H9 (cell line): ENCODE results near the gene WASF3. TPM values are rescaled to one million over a fixed set of nuclear protein-coding genes. Genes with fewer than 3 reads are reported as not detected.

Experiments used
- DNase-seq: peaks from one replicate; pipeline ENCODE4 v3.0.0-alpha.2; 2017
- H2AFZ ChIP-seq: one replicate; pipeline ENCODE4 v1.6.1; 2013; ENCODE audit warnings: mild to moderate bottlenecking, low read length, control low read depth, moderate library complexity
- H2AK5ac ChIP-seq: 2 replicates; pipeline ENCODE4 v1.6.1; 2013; ENCODE audit warnings: low read length, control low read depth, mixed read lengths; ENCODE audit not compliant: insufficient read length
- H2BK120ac ChIP-seq: one replicate; pipeline ENCODE4 v1.6.1; 2013; ENCODE audit warnings: low read depth, mild to moderate bottlenecking, low read length, control low read depth, inconsistent platforms; ENCODE audit not compliant: poor library complexity, severe bottlenecking
- H2BK12ac ChIP-seq: 2 replicates; pipeline ENCODE4 v1.6.1; 2013; ENCODE audit warnings: low read length, control low read depth, mixed read lengths, low read depth; ENCODE audit not compliant: insufficient read length
- H2BK15ac ChIP-seq: 2 replicates; pipeline ENCODE4 v1.6.1; 2013; ENCODE audit warnings: low read depth, low read length, control low read depth
- H2BK20ac ChIP-seq: one replicate; pipeline ENCODE4 v1.6.1; 2013; ENCODE audit warnings: low read depth, mild to moderate bottlenecking, low read length, control low read depth, inconsistent platforms; ENCODE audit not compliant: poor library complexity, severe bottlenecking
- H2BK5ac ChIP-seq: 2 replicates; pipeline ENCODE4 v1.6.1; 2013; ENCODE audit warnings: low read length, control low read depth, mixed read lengths; ENCODE audit not compliant: insufficient read length
- H3K14ac ChIP-seq: 2 replicates; pipeline ENCODE4 v1.6.1; 2013; ENCODE audit warnings: low read length, control low read depth; ENCODE audit not compliant: insufficient read depth
- H3K18ac ChIP-seq: 2 replicates; pipeline ENCODE4 v1.6.1; 2013; ENCODE audit warnings: low read depth, mild to moderate bottlenecking, mixed read lengths, low read length, control low read depth; ENCODE audit not compliant: insufficient read length
- H3K23ac ChIP-seq: 2 replicates; pipeline ENCODE4 v1.6.1; 2013; ENCODE audit warnings: low read length, control low read depth, mixed read lengths, low read depth; ENCODE audit not compliant: insufficient read length
- H3K23me2 ChIP-seq: 2 replicates; pipeline ENCODE4 v1.6.1; 2013; ENCODE audit warnings: low read depth, mild to moderate bottlenecking, mixed read lengths, low read length, control low read depth; ENCODE audit not compliant: insufficient read length, poor library complexity, severe bottlenecking
- H3K27ac ChIP-seq: 2 replicates; pipeline ENCODE4 v1.5.1; 2013; ENCODE audit warnings: low read length, control low read depth, mixed read lengths, low read depth; ENCODE audit not compliant: insufficient read length
- H3K27me3 ChIP-seq: 2 replicates; pipeline ENCODE4 v1.6.1; 2013; ENCODE audit warnings: low read length, control low read depth, inconsistent platforms; ENCODE audit not compliant: insufficient read depth
- H3K4ac ChIP-seq: 2 replicates; pipeline ENCODE4 v1.6.1; 2013; ENCODE audit warnings: low read depth, mild to moderate bottlenecking, control low read depth, inconsistent platforms, low read length, moderate library complexity
- H3K4me1 ChIP-seq: 2 replicates; pipeline ENCODE4 v1.6.1; 2013; ENCODE audit warnings: low read length, control low read depth, inconsistent platforms; ENCODE audit not compliant: insufficient read depth
- H3K4me2 ChIP-seq: 2 replicates; pipeline ENCODE4 v1.6.1; 2013; ENCODE audit warnings: low read length, control low read depth, mixed read lengths; ENCODE audit not compliant: insufficient read length, insufficient read depth
- H3K56ac ChIP-seq: 2 replicates; pipeline ENCODE4 v1.6.1; 2013; ENCODE audit warnings: low read depth, mild to moderate bottlenecking, mixed read lengths, low read length, control low read depth; ENCODE audit not compliant: insufficient read length
- H3K79me1 ChIP-seq: 2 replicates; pipeline ENCODE4 v1.6.1; 2013; ENCODE audit warnings: low read depth, mild to moderate bottlenecking, moderate library complexity, low read length, control low read depth, inconsistent platforms; ENCODE audit not compliant: insufficient read depth, poor library complexity, severe bottlenecking
- H3K79me2 ChIP-seq: 2 replicates; pipeline ENCODE4 v1.6.1; 2013; ENCODE audit warnings: low read length, control low read depth, inconsistent platforms; ENCODE audit not compliant: insufficient read depth
- H3K9ac ChIP-seq: 2 replicates; pipeline ENCODE4 v1.6.1; 2013; ENCODE audit warnings: low read length, control low read depth, mixed read lengths; ENCODE audit not compliant: insufficient read length; ENCODE audit errors: extremely low read depth
- H3K9me3 ChIP-seq: one replicate; pipeline ENCODE4 v1.6.1; 2013; ENCODE audit warnings: low read depth, low read length, inconsistent platforms; ENCODE audit not compliant: control insufficient read depth
- H3T11ph ChIP-seq: one replicate; pipeline ENCODE4 v1.6.1; 2013; ENCODE audit warnings: mild to moderate bottlenecking, low read length, control low read depth, inconsistent platforms
- H4K20me1 ChIP-seq: one replicate; pipeline ENCODE4 v1.6.1; 2013; ENCODE audit not compliant: control insufficient read depth, insufficient read length, insufficient read depth
- H4K5ac ChIP-seq: 2 replicates; pipeline ENCODE4 v1.6.1; 2013; ENCODE audit warnings: low read depth, mild to moderate bottlenecking, mixed read lengths, low read length, control low read depth; ENCODE audit not compliant: insufficient read length
- H4K8ac ChIP-seq: replicated peaks from 2 replicates; pipeline ENCODE4 v1.6.1; 2013; ENCODE audit warnings: low read length, control low read depth, mixed read lengths, low read depth; ENCODE audit not compliant: insufficient read length
- H4K91ac ChIP-seq: 2 replicates; pipeline ENCODE4 v1.6.1; 2013; ENCODE audit warnings: low read depth, mild to moderate bottlenecking, moderate library complexity, mixed read lengths, low read length, control low read depth; ENCODE audit not compliant: insufficient read length
- H3K27ac Mint-ChIP-seq, 3 experiments: 2 replicates in 2 of 3; 3 replicates in 1 of 3; pipeline ENCODE4 v1.8.0; 2020 to 2021; ENCODE audit warnings: mixed read lengths in 3 of 3, mild to moderate bottlenecking in 1 of 3, moderate library complexity in 1 of 3
- H3K27me3 Mint-ChIP-seq: 2 replicates; pipeline ENCODE4 v1.8.0; 2021; ENCODE audit warnings: low read depth, mild to moderate bottlenecking, moderate library complexity, mixed read lengths
- H3K36me3 Mint-ChIP-seq, 3 experiments: 2 replicates in 2 of 3; 3 replicates in 1 of 3; pipeline ENCODE4 v1.8.0; 2020 to 2021; ENCODE audit warnings: low read depth in 3 of 3, mixed read lengths in 3 of 3; ENCODE audit not compliant: insufficient read depth in 1 of 3
- H3K4me1 Mint-ChIP-seq, 2 experiments: 2 replicates each; pipeline ENCODE4 v1.8.0; 2020; ENCODE audit warnings: mixed read lengths in 2 of 2
- H3K4me3 Mint-ChIP-seq, 2 experiments: 2 replicates in 1 of 2; 3 replicates in 1 of 2; pipeline ENCODE4 v1.8.0; 2020 to 2021; ENCODE audit warnings: mild to moderate bottlenecking in 2 of 2, mixed read lengths in 2 of 2, moderate library complexity in 1 of 2
- H3K9me3 Mint-ChIP-seq, 2 experiments: 2 replicates in 1 of 2; 3 replicates in 1 of 2; pipeline ENCODE4 v1.8.0; 2020; ENCODE audit warnings: mild to moderate bottlenecking in 2 of 2, mixed read lengths in 2 of 2, moderate library complexity in 1 of 2
- CTCF ChIP-seq: fragments of 200-600 bp; sonication (generic); conservative IDR thresholded peaks from 3 replicates; pipeline ENCODE4 v1.8.0; 2021; ENCODE audit warnings: antibody characterized with exemption, mild to moderate bottlenecking
- WGBS: extraction: QIAGEN DNeasy Blood & Tissue Kit; methylation state at CpG from one replicate; pipeline ENCODE4 v1.1.7; 2013; ENCODE audit warnings: missing lambda C conversion rate, low lambda C conversion rate, mixed read lengths; ENCODE audit not compliant: insufficient read length; ENCODE audit errors: extremely low coverage; 5-methylcytosine and 5-hydroxymethylcytosine counted together
- total RNA-seq: library from RNA; stranded (reverse); gene quantifications from 2 replicates; pipeline ENCODE4 v1.2.1, GENCODE V29; 2021

WASF3 gene
- total RNA-seq, 1 experiment from 2014 or later: 22.2 TPM

- peaks cover 2% of the 10 kb centered on the region; the same call in 1 of the 2 replicates for H3K79me2 ChIP-seq
- H2BK12ac ChIP-seq: no peak overlapping the region
- no peak overlapping the region for H3K9ac ChIP-seq
- H3K27me3 ChIP-seq: no peaks in the 10 kb centered on the region
- no peak overlapping the region for H3K18ac ChIP-seq
- H2BK15ac ChIP-seq: no peak overlapping the region
- no peak overlapping the region for H4K91ac ChIP-seq
- H3K36me3 Mint-ChIP-seq: peaks cover 3 to 11% (median 8%) of the 10 kb centered on the region in 3 experiments; a peak in 5 of 7 replicates
- H3K4ac ChIP-seq: no peak overlapping the region
- H3K4me1 ChIP-seq: peaks cover 3% of the 10 kb centered on the region; the same call in 1 of the 2 replicates
- H3K9me3 ChIP-seq: no peaks in the 10 kb centered on the region
- no peaks in the 10 kb centered on the region for H4K20me1 ChIP-seq
- no peak overlapping the region for H2AFZ ChIP-seq
- H3T11ph ChIP-seq: no peak overlapping the region
- H3K4me2 ChIP-seq: no peak overlapping the region
- H3K23ac ChIP-seq: no peak overlapping the region
- TF ChIP-seq CTCF: no peak
- no peak overlapping the region for H2BK5ac ChIP-seq
- H2BK120ac ChIP-seq: no peak overlapping the region
- H2AK5ac ChIP-seq: no peak overlapping the region
- no peak overlapping the region for H2BK20ac ChIP-seq
- no peak overlapping the region for H3K4me3 Mint-ChIP-seq
- H4K8ac ChIP-seq: no peak overlapping the region
- DNase-seq: no peak
- H3K23me2 ChIP-seq: no peaks in the 10 kb centered on the region
- no peak overlapping the region for H3K27ac Mint-ChIP-seq
- WGBS: no CpG with 5 or more reads among the region's 1 CpG
- H3K9me3 Mint-ChIP-seq: peaks cover 11% of the 10 kb centered on the region in 2 experiments
- H4K5ac ChIP-seq: no peak overlapping the region
- peaks cover 11% of the 10 kb centered on the region in 2 experiments for H3K4me1 Mint-ChIP-seq
- peaks cover 3% of the 10 kb centered on the region for H3K79me1 ChIP-seq
- H3K14ac ChIP-seq: no peak overlapping the region
- no peak overlapping the region for H3K56ac ChIP-seq
- H3K27me3 Mint-ChIP-seq: no peaks in the 10 kb centered on the region
- H3K27ac ChIP-seq: no peak overlapping the region
These were observed 41.9 kb downstream of the WASF3 start for GRCh38 chr13:26599403-26599802.
